ENCODE results near the gene NUDT7. TPM values are rescaled to one million over a fixed set of nuclear protein-coding genes. Genes with fewer than 3 reads are reported as not detected.

The NUDT7 gene
- total RNA-seq, 1 experiment from 2014 or later, result 7.5 TPM

GRCh38 chr16:77780378-77780837, 58.1 kb downstream of the NUDT7 start (continued):
- TF ChIP-seq ARID4B (CRISPR knock-in tag; IDR thresholded peaks at IDR 0.05; ENCODE audit: borderline replicate concordance), result no peak
- no peak for TF ChIP-seq ZNF232 (CRISPR knock-in tag; IDR thresholded peaks at IDR 0.05)
- no peak for TF ChIP-seq USF2 (CRISPR knock-in tag; IDR thresholded peaks at IDR 0.05)
- TF ChIP-seq ATF6 (CRISPR knock-in tag; IDR thresholded peaks at IDR 0.05), result no peak
- no peak for TF ChIP-seq NR2C2 (CRISPR knock-in tag; IDR thresholded peaks at IDR 0.05)
- TF ChIP-seq ESRRA (CRISPR knock-in tag; IDR thresholded peaks at IDR 0.05; ENCODE audit: borderline replicate concordance), result no peak

- peaks cover 12% of the 10 kb centered on the region for H3K9me3 Mint-ChIP-seq
- POLR2A ChIA-PET, result no interaction called here
- CTCF ChIA-PET, result interaction anchor here (1.3 kb wide), 1 partner anchor 59 kb away, joined by 3 read pairs; the partner anchor contains the start of gene NUDT7
Observed at GRCh38 chr16:77781091-77781490, 58.8 kb downstream of the NUDT7 start.

GRCh38 chr16:77782694-77783093, 60.4 kb downstream of the NUDT7 start:
- Mint-ChIP-seq H3K9me3 (peaks cover 12% of the 10 kb centered on the region), H3K4me3 (no peak overlapping the region), H3K27ac (no peak overlapping the region), H3K27me3 (ENCODE audit: low read depth) (peaks cover 20% of the 10 kb centered on the region), H3K36me3 (peaks cover 4% of the 10 kb centered on the region), H3K4me1 (peaks cover 5% of the 10 kb centered on the region)
- peak; percentile 84 for ATAC-seq
- ChIA-PET CTCF (no interaction called here), POLR2A (no interaction called here)
- DNase-seq (ENCODE audit: low spot score), result no peak
- TF ChIP-seq ZNF532 (CRISPR knock-in tag; IDR thresholded peaks at IDR 0.05; ENCODE audit: borderline replicate concordance) (no peak), AFF4 (CRISPR knock-in tag; IDR thresholded peaks at IDR 0.05; ENCODE audit: borderline replicate concordance) (no peak), TCF7 (CRISPR knock-in tag; IDR thresholded peaks at IDR 0.05; ENCODE audit: low read depth) (no peak), ZNF416 (CRISPR knock-in tag; IDR thresholded peaks at IDR 0.05) (no peak), FOXJ3 (CRISPR knock-in tag; IDR thresholded peaks at IDR 0.05; ENCODE audit: borderline replicate concordance) (no peak), GRHL2 (CRISPR knock-in tag; IDR thresholded peaks at IDR 0.05; ENCODE audit: insufficient replicate concordance, severe bottlenecking) (no peak), SP1 (CRISPR knock-in tag; conservative IDR thresholded peaks at IDR 0.05) (no peak)

More at GRCh38 chr16:77781091-77781490, 58.8 kb downstream of the NUDT7 start:
- H3K4me1 Mint-ChIP-seq, result peaks cover 4% of the 10 kb centered on the region
- H3K27ac Mint-ChIP-seq, result no peak overlapping the region
- H3K27me3 Mint-ChIP-seq (ENCODE audit: low read depth), result peaks cover 4% of the 10 kb centered on the region; the same call in 1 of the 2 replicates
- TF ChIP-seq KAT7 (CRISPR knock-in tag; IDR thresholded peaks at IDR 0.05; ENCODE audit: borderline replicate concordance) (no peak), ZSCAN18 (CRISPR knock-in tag; IDR thresholded peaks at IDR 0.05) (no peak)
- peaks cover 4% of the 10 kb centered on the region for H3K36me3 Mint-ChIP-seq
- DNase-seq (ENCODE audit: low spot score) (no peak), ATAC-seq (no peak)
- H3K4me3 Mint-ChIP-seq, result no peak overlapping the region
